HT1080 (cell line): Measurements from ENCODE around the gene USH1G. TPM values are rescaled to one million over a fixed set of nuclear protein-coding genes. Genes with fewer than 3 reads are reported as not detected.

Experiments
- DNase-seq: peaks from one replicate; pipeline ENCODE4 v3.0.0-alpha.2; 2015; ENCODE audit warnings: low read depth
- total RNA-seq: library from RNA; depleted of rRNA; stranded (reverse); fragments of >200 nt; shearing (Covaris generic); gene quantifications from 2 replicates; pipeline ENCODE4 v1.2.3, GENCODE V29; 2014

Gene USH1G
- total RNA-seq, 1 experiment from 2014 or later: not detected

GRCh38 chr17:74954665-74955421 lies 31.8 kb upstream of the USH1G start:
- no peak for DNase-seq

- no peak for DNase-seq
These were observed 31.1 kb upstream of the USH1G start for GRCh38 chr17:74954115-74954514.

GRCh38 chr17:74953134-74953687 lies 30.2 kb upstream of the USH1G start:
- no peak for DNase-seq

DNA sequence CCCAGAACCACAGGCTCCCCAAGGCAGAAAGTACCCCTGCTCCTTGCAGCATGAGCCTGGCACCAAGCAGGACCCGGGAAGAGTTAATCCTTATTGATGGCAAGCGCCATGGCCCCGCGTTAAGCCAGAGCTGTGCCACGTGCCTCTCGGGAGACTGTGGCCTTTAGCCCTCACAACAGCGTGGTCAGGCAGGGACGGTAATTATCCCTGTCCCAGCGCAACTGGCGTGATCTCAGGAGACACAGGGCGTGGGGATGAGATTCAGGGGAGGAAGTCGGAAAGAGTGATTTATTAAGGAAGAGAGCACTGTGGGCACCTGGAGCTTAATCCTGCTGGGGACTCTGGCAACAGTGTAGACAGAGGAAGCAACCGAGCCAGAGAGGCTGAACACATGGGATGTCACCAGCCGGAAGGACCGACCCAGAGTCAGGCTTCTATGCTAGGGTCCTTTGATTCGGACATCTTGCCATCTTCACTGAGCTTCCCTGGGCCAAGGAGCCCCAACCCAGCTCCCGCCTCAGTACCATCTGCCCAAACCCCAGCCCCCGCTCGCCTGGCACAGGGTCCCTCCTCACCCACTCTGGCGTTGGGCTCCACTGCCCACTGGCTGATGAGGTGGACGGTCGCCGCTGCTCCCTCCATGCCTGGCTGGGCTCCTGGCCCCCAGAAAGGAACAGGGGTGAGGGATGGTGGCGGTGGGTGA lies 29.5 kb upstream of the USH1G start:
- DNase-seq: no peak

DNA sequence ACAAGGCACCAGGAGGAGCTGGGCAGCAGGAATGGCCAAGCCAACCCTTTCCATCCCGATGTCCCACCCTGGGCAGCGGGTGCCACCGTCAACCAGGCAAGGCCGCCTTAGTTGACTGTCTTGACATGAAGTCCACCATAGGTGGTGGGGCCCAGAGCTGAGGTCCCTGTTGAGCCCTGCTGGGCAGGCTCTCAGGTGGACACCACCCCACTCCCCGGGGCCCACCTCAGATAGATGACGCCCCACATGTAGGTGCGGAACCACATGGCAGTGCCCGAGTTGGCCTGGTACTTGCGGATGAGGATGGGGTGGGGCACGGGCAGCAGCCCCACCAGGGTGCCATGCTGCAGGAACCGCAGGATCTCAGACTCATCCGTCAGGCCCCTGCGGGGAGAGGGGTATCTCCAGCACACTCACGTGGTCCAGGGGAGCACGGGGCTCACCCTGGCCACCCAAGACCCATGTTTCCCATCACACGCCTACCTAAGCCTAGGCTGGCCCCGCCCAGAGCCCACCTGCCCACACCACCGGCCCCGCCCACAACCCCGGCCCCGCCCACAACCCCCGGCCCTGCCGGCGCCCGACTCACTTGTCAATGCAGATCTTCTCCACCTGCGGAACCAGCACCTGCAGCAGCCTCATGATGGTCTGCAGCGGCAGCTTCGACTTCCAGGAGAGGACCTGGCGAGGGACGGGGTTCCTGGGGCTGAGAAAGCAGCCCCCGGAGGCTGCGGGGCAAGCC lies 28.8 kb upstream of the USH1G start:
- DNase-seq: no peak

DNA sequence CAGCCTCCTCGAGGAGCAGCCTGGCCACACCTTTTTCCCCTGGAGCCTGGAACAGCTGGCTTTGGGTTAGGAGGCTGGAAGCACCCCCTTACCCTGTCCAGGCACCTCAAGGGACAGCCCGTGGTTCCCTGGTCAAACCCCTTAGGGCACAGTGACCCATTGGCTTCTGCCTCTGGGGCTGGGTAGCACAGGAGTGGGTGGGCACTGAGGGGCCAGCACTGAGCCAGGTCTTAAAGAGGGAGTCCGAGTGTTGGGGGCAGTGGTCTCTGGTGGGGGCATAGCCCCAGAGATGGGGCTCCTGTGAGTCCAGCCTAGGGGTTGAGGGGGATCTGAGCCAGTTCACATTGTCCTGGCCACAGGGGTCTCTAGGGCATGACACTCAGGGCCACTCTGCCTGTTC lies 28.0 kb upstream of the USH1G start:
- DNase-seq: no peak

- DNase-seq: no peak
These were observed 27.2 kb upstream of the USH1G start for GRCh38 chr17:74950207-74950606.

DNA sequence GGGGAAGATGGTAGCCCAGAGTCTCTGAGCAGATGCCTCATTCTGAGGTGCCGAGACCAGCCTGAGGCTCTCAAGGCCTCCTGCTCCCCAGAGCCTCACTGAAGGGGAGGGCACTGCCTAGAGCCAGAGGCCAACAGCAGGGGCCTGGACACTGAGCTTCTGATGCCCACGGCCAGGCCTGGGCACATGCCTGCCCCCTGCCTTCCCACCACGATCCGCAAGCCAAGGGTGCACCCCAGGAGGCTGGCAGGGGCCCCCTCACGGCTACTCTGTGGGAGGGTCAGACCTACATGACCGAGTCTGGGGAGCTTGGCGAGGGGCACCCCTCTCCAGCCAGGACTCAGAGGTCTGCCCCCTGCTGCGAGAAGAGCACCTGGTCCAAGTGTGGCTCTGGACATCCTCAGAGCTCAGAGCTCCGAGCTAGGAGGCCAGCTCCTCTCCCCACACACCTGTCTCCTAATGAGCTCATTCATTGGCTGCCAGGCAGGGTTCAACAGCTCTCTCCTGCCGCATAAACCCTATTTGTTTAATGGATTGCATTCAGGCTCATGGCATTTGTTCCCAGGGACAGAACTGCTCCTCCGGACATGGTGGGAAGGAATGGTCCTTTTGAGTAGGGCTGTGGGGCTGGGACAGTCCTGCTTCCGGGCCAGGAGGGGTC lies 26.5 kb upstream of the USH1G start:
- no peak for DNase-seq

DNA sequence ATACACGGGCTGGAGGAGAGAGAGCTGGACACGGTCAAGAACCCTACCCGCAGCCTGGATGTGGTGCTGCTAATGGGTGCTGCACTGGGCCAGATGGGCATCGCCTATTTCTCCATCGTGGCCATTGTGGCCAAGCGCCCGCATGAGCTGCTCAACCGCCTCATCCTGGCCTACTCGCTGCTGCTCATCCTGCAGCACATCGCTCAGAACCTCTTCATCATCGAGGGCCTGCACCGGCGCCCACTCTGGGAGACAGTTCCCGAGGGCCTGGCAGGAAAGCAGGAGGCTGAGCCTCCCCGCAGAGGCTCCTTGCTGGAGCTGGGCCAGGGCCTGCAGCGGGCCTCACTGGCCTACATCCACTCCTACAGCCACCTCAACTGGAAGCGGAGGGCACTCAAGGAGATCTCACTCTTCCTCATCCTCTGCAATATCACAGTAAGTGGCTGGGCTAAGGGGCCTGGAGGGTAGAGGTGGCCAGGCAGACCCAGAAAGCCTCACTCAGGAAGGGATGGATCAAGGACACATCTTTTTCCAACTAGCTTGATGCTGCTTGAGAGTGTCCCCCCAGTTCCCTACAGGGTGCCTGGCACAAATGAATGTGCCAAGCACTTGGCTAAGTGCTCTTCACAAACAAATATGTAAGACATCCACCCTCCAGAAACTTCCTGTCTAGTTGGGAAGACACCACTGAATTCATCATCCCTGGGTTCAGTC lies 24.1 kb upstream of the USH1G start:
- DNase-seq: no peak

DNA sequence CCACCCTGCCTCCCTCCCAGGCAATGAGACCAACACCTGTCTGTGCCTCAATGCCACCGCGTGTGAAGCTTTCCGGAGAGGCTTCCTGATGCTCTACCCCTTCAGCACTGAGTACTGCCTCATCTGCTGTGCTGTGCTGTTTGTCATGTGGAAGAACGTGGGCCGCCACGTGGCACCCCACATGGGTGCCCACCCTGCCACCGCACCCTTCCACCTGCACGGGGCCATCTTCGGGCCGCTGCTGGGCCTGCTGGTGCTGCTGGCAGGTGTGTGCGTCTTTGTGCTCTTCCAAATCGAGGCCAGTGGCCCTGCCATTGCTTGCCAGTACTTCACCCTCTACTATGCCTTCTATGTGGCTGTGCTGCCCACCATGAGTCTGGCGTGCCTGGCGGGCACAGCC lies 23.6 kb upstream of the USH1G start:
- no peak for DNase-seq

- no peak for DNase-seq
These were observed 22.5 kb upstream of the USH1G start for GRCh38 chr17:74945543-74945942.

DNA sequence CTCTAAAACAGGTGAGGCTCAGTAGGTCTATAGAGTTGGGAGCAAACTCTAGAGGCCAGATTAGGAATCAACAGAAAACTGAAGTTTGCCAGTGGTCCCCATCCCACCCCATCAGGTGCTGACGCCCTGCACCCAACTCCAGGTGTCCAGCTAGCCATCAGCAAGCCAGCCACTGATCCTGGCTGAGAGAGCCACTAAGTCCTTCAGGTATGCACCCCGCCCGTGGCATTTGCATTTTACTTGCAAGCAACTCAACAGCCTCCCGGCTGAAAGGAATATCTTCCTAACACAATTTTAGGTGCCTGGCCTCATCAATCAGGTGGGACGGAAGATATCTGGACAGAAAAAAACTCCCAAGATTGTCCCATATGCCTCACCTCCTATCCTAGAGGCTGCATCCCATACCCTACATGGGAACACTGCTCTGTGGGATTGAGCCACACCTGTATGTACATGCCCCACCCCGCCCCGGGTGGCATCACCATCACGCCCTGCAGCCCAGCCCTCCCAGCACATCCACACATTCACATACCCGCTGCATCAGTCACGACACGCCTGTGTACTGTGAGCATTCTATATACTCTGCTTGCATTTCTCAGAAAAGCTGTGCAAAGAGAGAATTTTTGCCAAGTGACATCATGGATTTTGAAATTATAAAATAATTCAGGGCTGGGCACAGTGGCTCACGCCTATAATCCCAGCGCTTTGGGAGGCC lies 20.9 kb upstream of the USH1G start:
- no peak for DNase-seq

DNA sequence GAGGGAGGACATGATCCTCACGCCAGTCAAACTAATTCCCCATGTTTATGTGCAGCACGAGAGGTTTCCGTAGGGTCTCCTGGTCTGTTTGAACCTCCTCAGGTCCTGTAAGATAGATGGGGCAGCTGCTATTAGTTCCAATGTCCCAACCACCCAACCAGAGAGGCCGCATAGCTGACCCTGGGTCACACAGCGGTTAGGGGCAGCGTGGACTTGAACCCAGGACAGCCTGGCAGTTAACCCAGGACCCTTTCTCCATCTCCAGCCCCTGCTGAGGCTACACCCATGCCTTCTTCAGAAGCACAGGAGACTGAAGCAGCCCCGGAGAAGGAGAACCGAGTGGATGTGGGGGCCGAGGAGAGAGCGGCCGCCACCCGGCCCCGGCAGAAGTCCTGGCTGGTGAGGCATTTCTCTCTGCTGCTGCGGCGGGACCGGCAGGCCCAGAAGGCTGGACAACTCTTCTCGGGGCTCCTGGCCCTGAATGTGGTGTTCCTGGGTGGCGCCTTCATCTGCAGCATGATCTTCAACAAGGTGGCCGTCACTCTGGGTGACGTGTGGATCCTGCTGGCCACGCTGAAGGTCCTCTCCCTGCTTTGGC lies 18.2 kb upstream of the USH1G start:
- DNase-seq: no peak

GRCh38 chr17:74939534-74939933 lies 16.5 kb upstream of the USH1G start:
- no peak for DNase-seq

DNA sequence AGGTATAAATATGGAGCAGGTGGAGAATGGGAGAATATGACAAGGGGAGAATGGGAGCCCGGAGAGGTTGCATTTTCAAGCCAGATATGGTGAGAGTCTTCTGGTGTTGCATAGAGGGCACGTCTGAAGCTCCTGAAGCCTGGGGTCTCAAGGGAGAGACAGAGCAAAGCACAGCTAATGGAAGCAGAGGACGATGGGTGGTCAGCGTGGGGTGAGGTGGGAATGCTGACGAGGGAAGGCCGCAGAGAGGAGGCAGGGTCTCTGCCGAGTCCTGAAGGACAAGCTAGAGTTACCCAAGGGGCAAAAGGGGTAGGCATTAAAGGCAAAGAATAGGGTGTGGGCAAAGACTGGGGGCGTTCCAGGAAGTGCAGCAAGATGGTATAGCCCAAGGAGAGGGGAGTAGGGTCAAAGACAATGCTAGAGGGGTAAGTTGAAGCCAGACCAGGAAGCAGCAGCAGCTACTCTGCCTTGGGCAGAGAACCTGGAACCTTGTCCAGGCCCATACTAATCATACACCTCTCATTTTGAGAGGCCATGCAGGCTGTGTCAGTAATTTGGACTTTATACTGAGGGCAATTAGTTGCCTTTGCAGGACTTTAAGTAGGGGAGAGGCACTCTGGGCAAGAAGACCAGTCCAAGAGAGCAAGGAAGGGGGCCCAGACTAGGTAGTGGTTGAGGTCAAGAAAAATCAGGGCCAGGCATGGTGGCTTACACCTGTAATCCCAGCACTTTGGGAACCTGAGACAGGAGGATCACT lies 15.3 kb upstream of the USH1G start:
- DNase-seq: no peak

GRCh38 chr17:74937064-74938051 lies 14.3 kb upstream of the USH1G start:
- DNase-seq: no peak

- DNase-seq: no peak
These were observed 13.4 kb upstream of the USH1G start for GRCh38 chr17:74936470-74936799.
